Omental fat pad (tissue), 4 donors: ENCODE data around the gene CASKIN2. TPM values are rescaled to one million over a fixed set of nuclear protein-coding genes. Genes with fewer than 3 reads are reported as not detected.
"Not testable (repeated sequence)": the region's sequence is repeated elsewhere in the genome, so short reads cannot be mapped to it uniquely, and the experiment has no call there.

Experiments used
- ATAC-seq: fragments of 150-250 bp; one replicate; pipeline ENCODE4 v1.9.1; 2016; ENCODE audit warnings: mild to moderate bottlenecking, moderate library complexity; ENCODE audit not compliant: low FRiP score
- DNase-seq: peaks from one replicate; pipeline ENCODE4 v3.0.0-alpha.2; 2019; ENCODE audit warnings: low spot score
- total RNA-seq, 4 donors: library from RNA; depleted of rRNA; stranded (reverse); fragments of >200 nt; gene quantifications; one replicate each; pipeline ENCODE4 v1.1.0, GENCODE V29; 2016
- TF ChIP-seq, protein P1 (sequence below), 3 donors: fragments of 450-650 bp; IDR thresholded peaks; one replicate each; pipeline ENCODE4 v1.5.1; 2016 to 2017; ENCODE audit warnings: antibody characterized with exemption in 3 of 3, mild to moderate bottlenecking in 3 of 3, moderate library complexity in 2 of 3

Gene CASKIN2
- total RNA-seq, 4 donors from 2014 or later, result 6.7 to 61.5 (median 23.9) TPM

DNA sequence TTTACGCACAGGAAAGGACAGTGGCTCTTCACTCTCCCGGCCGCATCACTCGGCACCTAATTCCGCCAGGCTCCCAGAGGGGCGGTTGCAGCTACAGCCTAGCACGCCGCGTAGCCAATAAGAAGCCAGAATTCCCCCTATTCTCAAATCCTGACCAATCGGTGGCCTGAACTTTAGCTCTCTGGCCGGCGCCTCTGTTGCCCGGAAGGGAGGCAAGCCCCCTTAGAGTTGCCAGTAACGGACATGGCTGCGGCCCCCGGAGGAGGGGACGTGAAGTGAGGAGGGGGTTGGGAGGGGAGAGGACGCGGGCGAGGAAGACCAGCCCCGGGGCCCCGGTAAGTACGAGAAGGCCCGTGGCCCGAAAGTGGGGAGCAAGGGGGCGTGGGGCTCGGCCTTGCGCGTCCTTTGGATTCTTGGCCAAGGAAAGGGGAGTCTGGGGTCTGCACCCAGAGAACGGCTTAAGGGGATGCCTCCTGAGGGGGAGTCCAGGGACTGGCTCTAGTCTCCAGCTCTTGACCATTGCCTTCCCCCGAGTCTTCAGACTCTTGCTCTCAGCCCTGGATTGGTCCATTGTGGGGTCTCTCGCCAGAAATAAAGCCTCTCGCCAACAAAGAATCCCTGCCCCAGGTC is 58.8 kb downstream of the CASKIN2 start, which contains the start of gene TMEM94:
TSS of gene TMEM94 (plus strand) at position 219 of the 630 bp plus-strand sequence. CDS start 15,271 bp downstream, outside the sequence.
- TF ChIP-seq, protein P1, sequence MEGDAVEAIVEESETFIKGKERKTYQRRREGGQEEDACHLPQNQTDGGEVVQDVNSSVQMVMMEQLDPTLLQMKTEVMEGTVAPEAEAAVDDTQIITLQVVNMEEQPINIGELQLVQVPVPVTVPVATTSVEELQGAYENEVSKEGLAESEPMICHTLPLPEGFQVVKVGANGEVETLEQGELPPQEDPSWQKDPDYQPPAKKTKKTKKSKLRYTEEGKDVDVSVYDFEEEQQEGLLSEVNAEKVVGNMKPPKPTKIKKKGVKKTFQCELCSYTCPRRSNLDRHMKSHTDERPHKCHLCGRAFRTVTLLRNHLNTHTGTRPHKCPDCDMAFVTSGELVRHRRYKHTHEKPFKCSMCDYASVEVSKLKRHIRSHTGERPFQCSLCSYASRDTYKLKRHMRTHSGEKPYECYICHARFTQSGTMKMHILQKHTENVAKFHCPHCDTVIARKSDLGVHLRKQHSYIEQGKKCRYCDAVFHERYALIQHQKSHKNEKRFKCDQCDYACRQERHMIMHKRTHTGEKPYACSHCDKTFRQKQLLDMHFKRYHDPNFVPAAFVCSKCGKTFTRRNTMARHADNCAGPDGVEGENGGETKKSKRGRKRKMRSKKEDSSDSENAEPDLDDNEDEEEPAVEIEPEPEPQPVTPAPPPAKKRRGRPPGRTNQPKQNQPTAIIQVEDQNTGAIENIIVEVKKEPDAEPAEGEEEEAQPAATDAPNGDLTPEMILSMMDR (IDR thresholded peaks at IDR 0.05), result no peak
- ATAC-seq (peak; percentile 98), DNase-seq (peak; percentile 81)

DNA sequence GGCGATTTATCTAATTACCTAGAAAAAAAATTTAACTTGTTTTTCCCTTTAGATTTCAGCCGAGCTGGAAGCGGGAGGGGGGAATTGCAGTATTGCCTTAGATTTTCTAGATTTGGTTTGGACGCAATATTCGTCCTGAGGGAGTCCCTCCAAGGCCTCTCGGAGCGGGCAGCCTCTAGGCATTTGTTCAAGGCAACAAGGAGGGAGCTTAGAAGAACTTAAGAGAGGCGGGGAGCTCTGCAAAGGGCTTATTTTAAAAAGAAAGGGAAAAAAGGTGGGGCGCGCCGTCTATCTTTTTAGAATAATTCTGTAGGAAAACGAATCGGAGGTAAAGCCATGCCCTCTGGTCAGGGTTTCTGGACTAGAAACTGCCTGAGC is 59.3 kb downstream of the CASKIN2 start:
- TF ChIP-seq, protein P1 (IDR thresholded peaks at IDR 0.05), result no peak
- no peak for DNase-seq
- peak; percentile 43 for ATAC-seq

GRCh38 chr17:75454672-75455071 is 60.7 kb downstream of the CASKIN2 start:
- ATAC-seq, DNase-seq: not testable (repeated sequence)

DNA sequence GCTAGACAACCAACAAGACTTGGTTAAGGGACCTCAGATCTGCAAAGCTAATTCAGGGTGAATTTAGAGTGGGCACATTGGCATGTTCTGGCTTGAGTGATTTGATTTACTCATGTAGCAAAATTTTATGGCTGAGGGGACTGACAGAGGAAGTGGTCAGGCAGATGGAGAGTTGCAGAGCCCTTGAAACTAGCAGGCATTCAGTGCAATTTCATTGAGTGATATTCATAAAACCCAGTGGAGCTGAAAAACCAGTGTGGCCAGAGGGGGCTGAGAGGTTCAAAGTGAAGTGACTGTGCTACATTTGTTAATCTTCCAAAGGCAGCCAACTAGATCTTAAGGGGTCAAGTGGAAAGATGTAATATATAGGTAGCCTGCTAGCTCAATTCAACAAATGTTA is 61.1 kb downstream of the CASKIN2 start:
- ATAC-seq, result no peak
- TF ChIP-seq, protein P1 (IDR thresholded peaks at IDR 0.05), result no peak

GRCh38 chr17:75450270-75450669 is 65.1 kb downstream of the CASKIN2 start:
- DNase-seq (no peak), ATAC-seq (no peak)
- TF ChIP-seq, protein P1 (IDR thresholded peaks at IDR 0.05), result no peak

More for the DNA sequence above, 61.1 kb downstream of the CASKIN2 start:
- DNase-seq, result no peak

Other genes with a start within 250 kb of the CASKIN2 start
- 10 to 100 TPM; 22.9 to 30.3 (median 24.3) TPM for gene MIF4GD, start 244.3 kb downstream of the CASKIN2 start, total RNA-seq
- 10 to 100 TPM; 14.2 to 30.4 (median 19.5) TPM for gene SLC25A19, start 226.1 kb downstream of the CASKIN2 start, total RNA-seq
- gene GRB2, start 109.9 kb downstream of the CASKIN2 start, total RNA-seq, result 100 to 1,000 TPM in 2 of 4 donors, 10 to 100 TPM in 2; 87.4 to 152 (median 108) TPM
- 10 to 100 TPM; 27.9 to 66.0 (median 46.1) TPM for gene TMEM94, start 58.9 kb downstream of the CASKIN2 start, total RNA-seq
- 10 to 100 TPM in 3 of 4 donors, 1 to 10 TPM in 1; 9.4 to 33.3 (median 14.9) TPM for gene TSEN54, start 991 bp upstream of the CASKIN2 start, total RNA-seq
- 10 to 100 TPM in 1 of 4 donors, 1 to 10 TPM in 3; 5.4 to 10.4 (median 6.7) TPM for gene LLGL2, start 10.2 kb upstream of the CASKIN2 start, total RNA-seq
- 100 to 1,000 TPM in 1 of 4 donors, 10 to 100 TPM in 3; 58.4 to 187 (median 74.3) TPM for gene MYO15B, start 72.3 kb upstream of the CASKIN2 start, total RNA-seq
- gene SMIM5, start 117.9 kb upstream of the CASKIN2 start, total RNA-seq, result 1 to 10 TPM in 2 of 4 donors, under 1 TPM in 2; 0.31 to 2.0 (median 1.0) TPM
- gene RECQL5, start 151.6 kb upstream of the CASKIN2 start, total RNA-seq, result 10 to 100 TPM; 10.9 to 20.6 (median 13.3) TPM
- gene SAP30BP, start 151.8 kb upstream of the CASKIN2 start, total RNA-seq, result 100 to 1,000 TPM in 1 of 4 donors, 10 to 100 TPM in 3; 52.9 to 105 (median 68.8) TPM
- 10 to 100 TPM; 10.7 to 27.0 (median 17.3) TPM for gene ITGB4, start 205.9 kb upstream of the CASKIN2 start, total RNA-seq
- gene GALK1, start 249.7 kb upstream of the CASKIN2 start, total RNA-seq, result 10 to 100 TPM; 15.9 to 51.5 (median 28.5) TPM